GM12878 (cell line): ENCODE measurements around the gene SERPINE1. TPM values are rescaled to one million over a fixed set of nuclear protein-coding genes. Genes with fewer than 3 reads are reported as not detected.

Source experiments
- ATAC-seq: fragments of 200-7000 bp; cut with Tn5 transposase; 3 replicates; pipeline ENCODE4 v1.9.1; 2020; ENCODE audit warnings: mild to moderate bottlenecking, moderate library complexity
- BruUV-seq: library from RNA; stranded (reverse); fragments of 400-500 nt; replicated peaks from 2 replicates; lab custom pipeline; 2021; lab: Mats Ljungman, UMichigan
- CTCF ChIA-PET: fragments of 300-600 bp; sonication (Branson Sonifier 250); formaldehyde crosslinking; extraction: SDS; loops from one replicate; lab custom pipeline; 2021; ENCODE audit warnings: inconsistent platforms; lab: Yijun Ruan, JAX
- POLR2A ChIA-PET: fragments of 350-600 bp; formaldehyde crosslinking; extraction: SDS; loops from one replicate; lab custom pipeline; 2021; ENCODE audit warnings: inconsistent platforms; lab: Charles Lee
- RAD21 ChIA-PET: fragments of 300-600 bp; sonication (Branson Sonifier 250); formaldehyde crosslinking; loops from one replicate; lab custom pipeline; 2023; ENCODE audit warnings: antibody characterized with exemption; ENCODE audit not compliant: unreplicated experiment; lab: Charles Lee
- SMC1A ChIA-PET: fragments of 300-600 bp; sonication (Branson Sonifier 250); formaldehyde crosslinking; loops from one replicate; lab custom pipeline; 2023; ENCODE audit not compliant: unreplicated experiment, uncharacterized antibody; lab: Charles Lee
- DNase-seq: peaks from one replicate; pipeline ENCODE4 v3.0.0-alpha.2; 2011; ENCODE audit warnings: low read depth, low spot score
- FAIRE-seq: peaks from 3 replicates; lab custom pipeline; 2011; peaks lifted over from hg19 to GRCh38; lab: Jason Lieb, UNC
- H2AFZ ChIP-seq: 2 replicates; pipeline ENCODE4 v1.6.0; 2011; ENCODE audit warnings: low read depth, low read length, control low read depth; ENCODE audit not compliant: control insufficient read depth
- H3K27ac ChIP-seq: 2 replicates; pipeline ENCODE4 v1.5.1; 2011; ENCODE audit warnings: control low read depth; ENCODE audit not compliant: control insufficient read depth, insufficient read depth
- H3K27me3 ChIP-seq, 2 experiments: replicated peaks in 1 of 2; 2 replicates each; pipeline versions ENCODE4 v1.6.0 to v1.6.1; 2011; ENCODE audit warnings: low read length in 1 of 2; ENCODE audit not compliant: control insufficient read depth in 2 of 2, insufficient read depth in 2 of 2
- H3K36me3 ChIP-seq, 2 experiments: 2 replicates each; pipeline ENCODE4 v1.5.1; 2011; ENCODE audit warnings: low read length in 1 of 2; ENCODE audit not compliant: control insufficient read depth in 2 of 2, insufficient read depth in 2 of 2
- H3K4me1 ChIP-seq: 2 replicates; pipeline ENCODE4 v1.6.1; 2011; ENCODE audit warnings: mild to moderate bottlenecking, low read length, moderate library complexity, mixed read lengths; ENCODE audit not compliant: control insufficient read depth, insufficient read depth
- H3K4me2 ChIP-seq: 2 replicates; pipeline ENCODE4 v1.6.0; 2011; ENCODE audit warnings: control low read depth; ENCODE audit not compliant: control insufficient read depth, insufficient read depth
- H3K4me3 ChIP-seq: fragments of 200-600 bp; sonication (generic); 2 replicates; pipeline ENCODE4 v1.5.1; 2016
- H3K79me2 ChIP-seq: 2 replicates; pipeline ENCODE4 v1.6.0; 2011; ENCODE audit warnings: low read length; ENCODE audit not compliant: control insufficient read depth, insufficient read depth
- H3K9ac ChIP-seq: 2 replicates; pipeline ENCODE4 v1.8.0; 2011; ENCODE audit warnings: low read length, control low read depth, mixed read lengths; ENCODE audit not compliant: control insufficient read depth, insufficient read depth
- H3K9me3 ChIP-seq: replicated peaks from 3 replicates; pipeline ENCODE4 v1.5.1; 2011; ENCODE audit warnings: mild to moderate bottlenecking, low read length; ENCODE audit not compliant: control insufficient read depth, insufficient read depth
- H4K20me1 ChIP-seq: 2 replicates; pipeline ENCODE4 v1.6.0; 2011; ENCODE audit not compliant: control insufficient read depth, insufficient read depth
- CEBPB ChIP-seq, 2 experiments: fragments of 150-350 bp in 1 of 2; IDR thresholded peaks; 2 replicates each; pipeline ENCODE4 v1.6.1; 2012 to 2014; ENCODE audit warnings: low read depth in 2 of 2, low read length in 2 of 2, borderline replicate concordance in 1 of 2, inconsistent platforms in 1 of 2
- CHD2 ChIP-seq: IDR thresholded peaks from 2 replicates; pipeline ENCODE4 v1.6.1; 2011; ENCODE audit warnings: low read depth, low read length, improper control_type of control experiment, borderline replicate concordance
- DPF2 ChIP-seq: fragments of 450-650 bp; IDR thresholded peaks from 2 replicates; pipeline ENCODE4 v1.6.1; 2017; ENCODE audit warnings: mild to moderate bottlenecking
- ESRRA ChIP-seq: IDR thresholded peaks from 2 replicates; pipeline ENCODE4 v1.6.1; 2012; ENCODE audit warnings: mild to moderate bottlenecking, low read length, improper control_type of control experiment
- FOXM1 ChIP-seq: IDR thresholded peaks from 2 replicates; pipeline ENCODE4 v1.6.1; 2012; ENCODE audit warnings: low read depth, mild to moderate bottlenecking, inconsistent platforms, low read length, moderate library complexity
- HDGF ChIP-seq: fragments of 450-650 bp; IDR thresholded peaks from 2 replicates; pipeline ENCODE4 v1.6.1; 2016; ENCODE audit warnings: antibody characterized with exemption
- JUNB ChIP-seq: IDR thresholded peaks from 2 replicates; pipeline ENCODE4 v1.6.1; 2016; ENCODE audit warnings: antibody characterized with exemption, mild to moderate bottlenecking
- KAT2A ChIP-seq: conservative IDR thresholded peaks from 2 replicates; pipeline ENCODE4 v1.6.1; 2011; ENCODE audit warnings: low read depth, low read length; ENCODE audit not compliant: control insufficient read depth
- LARP7 ChIP-seq: fragments of 450-650 bp; IDR thresholded peaks from 2 replicates; pipeline ENCODE4 v1.6.1; 2017; ENCODE audit warnings: mild to moderate bottlenecking
- MAX ChIP-seq: IDR thresholded peaks from 2 replicates; pipeline ENCODE4 v1.6.1; 2012; ENCODE audit warnings: low read depth, low read length, improper control_type of control experiment
- MEF2A ChIP-seq: IDR thresholded peaks from 2 replicates; pipeline ENCODE4 v1.6.1; 2011; ENCODE audit warnings: low read depth, mild to moderate bottlenecking, low read length, moderate library complexity; ENCODE audit not compliant: insufficient read depth
- NFXL1 ChIP-seq: fragments of 450-650 bp; IDR thresholded peaks from 2 replicates; pipeline ENCODE4 v1.6.1; 2017; ENCODE audit warnings: antibody characterized with exemption, mild to moderate bottlenecking, borderline replicate concordance
- PKNOX1 ChIP-seq: fragments of 450-650 bp; IDR thresholded peaks from 2 replicates; pipeline ENCODE4 v1.6.1; 2016; ENCODE audit warnings: mild to moderate bottlenecking
- POLR2AphosphoS5 ChIP-seq: IDR thresholded peaks from 2 replicates; pipeline ENCODE4 v1.6.1; 2011; ENCODE audit warnings: mild to moderate bottlenecking, low read length, inconsistent platforms
- RBBP5 ChIP-seq: fragments of 200-600 bp; sonication (generic); conservative IDR thresholded peaks from 2 replicates; pipeline ENCODE4 v1.6.1; 2016
- SMAD1 ChIP-seq: fragments of 450-650 bp; IDR thresholded peaks from 2 replicates; pipeline ENCODE4 v1.6.1; 2018; ENCODE audit warnings: mild to moderate bottlenecking, low read depth; ENCODE audit not compliant: partially characterized antibody
- SP1 ChIP-seq: IDR thresholded peaks from one replicate; pipeline ENCODE4 v1.6.1; 2011; ENCODE audit warnings: low read depth, low read length
- ZNF217 ChIP-seq: fragments of 450-650 bp; IDR thresholded peaks from 2 replicates; pipeline ENCODE4 v1.6.1; 2017; ENCODE audit warnings: antibody characterized with exemption, mild to moderate bottlenecking
- WGBS: methylation state at CpG from one replicate; pipeline ENCODE4 v1.1.6; 2016; ENCODE audit warnings: low lambda C conversion rate; ENCODE audit not compliant: insufficient replicate concordance, insufficient coverage; ENCODE audit errors: missing lambda C conversion rate; 5-methylcytosine and 5-hydroxymethylcytosine counted together
- in situ Hi-C: fragments of 300-500 bp; cut with MboI; formaldehyde crosslinking; loops from 9 replicates; pipeline ENCODE4 v1.14.3; 2018; ENCODE audit warnings: mixed read lengths
- intact Hi-C: fragments of 100-400 bp; cut with micrococcal nuclease; formaldehyde crosslinking; loops from one replicate; pipeline ENCODE4 v1.14.2; 2022; ENCODE audit not compliant: unreplicated experiment
- polyA plus RNA-seq, 11 experiments: library from polyadenylated mRNA; depleted of rRNA in 4 of 11; unstranded in 6 of 11; stranded (reverse) in 5 of 11; fragments of >200 nt; fragmentation: Nextera tagmentation in 4 of 11; fragmentation: Illumina TruSeq in 1 of 11; extraction: Ambion mirVana in 4 of 11; extraction: Trizol in 1 of 11; gene quantifications; 1 replicate in 1 of 11; 2 replicates in 10 of 11; pipeline versions ENCODE4 v1.2.1 to v1.2.3, GENCODE V29; 2011 to 2016; ENCODE audit warnings: inconsistent platforms in 2 of 11, missing spikeins in 2 of 11, low read depth in 1 of 11
- total RNA-seq, 4 experiments: library from RNA; depleted of rRNA in 3 of 4; stranded (reverse); fragments of >200 nt in 3 of 4; fragmentation: Illumina TruSeq in 1 of 4; extraction: Trizol in 1 of 4; gene quantifications; 2 replicates each; pipeline versions ENCODE4 v1.2.1 to v1.2.3, GENCODE V29; 2013 to 2021
- TF ChIP-seq, protein P1 (sequence below): fragments of 450-650 bp; IDR thresholded peaks from 2 replicates; pipeline ENCODE4 v1.6.1; 2017; ENCODE audit warnings: mild to moderate bottlenecking, moderate library complexity

The SERPINE1 gene
- total and polyA plus RNA-seq, 10 of the 15 experiments (the other 5 are each of a cell fraction or from before 2014, with no cell fraction given): 0.20 to 2.4 (median 0.44) TPM

GRCh38 chr7:101119876-101120275, 7.0 kb upstream of the SERPINE1 start:
- ATAC-seq (no peak), FAIRE-seq (no peak), DNase-seq (no peak)
- Histone ChIP-seq H3K79me2 (no peaks in the 10 kb centered on the region), H3K4me2 (no peak overlapping the region), H3K27ac (no peak overlapping the region), H3K9me3 (no peaks in the 10 kb centered on the region), H4K20me1 (no peaks in the 10 kb centered on the region), H3K4me3 (no peak overlapping the region), H3K9ac (no peak overlapping the region), H3K27me3 (no peaks in the 10 kb centered on the region), H3K36me3 (no peaks in the 10 kb centered on the region), H2AFZ (no peak overlapping the region), H3K4me1 (peaks cover 9% of the 10 kb centered on the region)
- ChIA-PET RAD21 (interaction anchor here (0.6 kb wide), 1 partner anchor 22 kb away, joined by 3 read pairs; no protein-coding TSS in a partner anchor), CTCF (interaction anchor here (0.6 to 2.2 kb wide), 3 partner anchors 18 to 200 kb away, joined by 3 to 5 read pairs (median 3); no protein-coding TSS in a partner anchor), SMC1A (interaction anchor here (1.1 to 1.2 kb wide), 2 partner anchors 11 to 42 kb away, joined by 3 to 4 read pairs; no protein-coding TSS in a partner anchor), POLR2A (interaction anchor here (0.7 kb wide), 1 partner anchor 208 kb away, joined by 3 read pairs; no protein-coding TSS in a partner anchor)
- intact Hi-C loops (loop anchor here (5.0 kb wide), 1 partner anchor 33 kb away; the partner anchor contains the start of gene TRIM56), in situ Hi-C loops (no loop called here)
- 65% methylated on average over 10 of the region's 10 CpGs for WGBS
- BruUV-seq: no TSS peak
- TF ChIP-seq FOXM1 (no peak), ESRRA (no peak), MAX (no peak), RBBP5 (no peak), DPF2 (no peak), KAT2A (no peak), SMAD1 (no peak), CHD2 (no peak), CEBPB (IDR thresholded peaks at IDR 0.05; ENCODE audit: borderline replicate concordance in 1 of 2, low read depth in 2 of 2, low read length in 2 of 2) (no peak), LARP7 (no peak), NFXL1 (no peak), PKNOX1 (no peak), HDGF (no peak), MEF2A (no peak), SP1 (no peak), JUNB (no peak), ZNF217 (no peak), POLR2AphosphoS5 (no peak)
- TF ChIP-seq, protein P1, sequence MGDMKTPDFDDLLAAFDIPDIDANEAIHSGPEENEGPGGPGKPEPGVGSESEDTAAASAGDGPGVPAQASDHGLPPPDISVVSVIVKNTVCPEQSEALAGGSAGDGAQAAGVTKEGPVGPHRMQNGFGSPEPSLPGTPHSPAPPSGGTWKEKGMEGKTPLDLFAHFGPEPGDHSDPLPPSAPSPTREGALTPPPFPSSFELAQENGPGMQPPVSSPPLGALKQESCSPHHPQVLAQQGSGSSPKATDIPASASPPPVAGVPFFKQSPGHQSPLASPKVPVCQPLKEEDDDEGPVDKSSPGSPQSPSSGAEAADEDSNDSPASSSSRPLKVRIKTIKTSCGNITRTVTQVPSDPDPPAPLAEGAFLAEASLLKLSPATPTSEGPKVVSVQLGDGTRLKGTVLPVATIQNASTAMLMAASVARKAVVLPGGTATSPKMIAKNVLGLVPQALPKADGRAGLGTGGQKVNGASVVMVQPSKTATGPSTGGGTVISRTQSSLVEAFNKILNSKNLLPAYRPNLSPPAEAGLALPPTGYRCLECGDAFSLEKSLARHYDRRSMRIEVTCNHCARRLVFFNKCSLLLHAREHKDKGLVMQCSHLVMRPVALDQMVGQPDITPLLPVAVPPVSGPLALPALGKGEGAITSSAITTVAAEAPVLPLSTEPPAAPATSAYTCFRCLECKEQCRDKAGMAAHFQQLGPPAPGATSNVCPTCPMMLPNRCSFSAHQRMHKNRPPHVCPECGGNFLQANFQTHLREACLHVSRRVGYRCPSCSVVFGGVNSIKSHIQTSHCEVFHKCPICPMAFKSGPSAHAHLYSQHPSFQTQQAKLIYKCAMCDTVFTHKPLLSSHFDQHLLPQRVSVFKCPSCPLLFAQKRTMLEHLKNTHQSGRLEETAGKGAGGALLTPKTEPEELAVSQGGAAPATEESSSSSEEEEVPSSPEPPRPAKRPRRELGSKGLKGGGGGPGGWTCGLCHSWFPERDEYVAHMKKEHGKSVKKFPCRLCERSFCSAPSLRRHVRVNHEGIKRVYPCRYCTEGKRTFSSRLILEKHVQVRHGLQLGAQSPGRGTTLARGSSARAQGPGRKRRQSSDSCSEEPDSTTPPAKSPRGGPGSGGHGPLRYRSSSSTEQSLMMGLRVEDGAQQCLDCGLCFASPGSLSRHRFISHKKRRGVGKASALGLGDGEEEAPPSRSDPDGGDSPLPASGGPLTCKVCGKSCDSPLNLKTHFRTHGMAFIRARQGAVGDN: no peak
